ENCODE results near the gene CADM1. TPM values are rescaled to one million over a fixed set of nuclear protein-coding genes. Genes with fewer than 3 reads are reported as not detected.

The CADM1 gene
- total and polyA plus RNA-seq, 8 donors = 0.58 to 29.7 (median 5.3) TPM

DNA sequence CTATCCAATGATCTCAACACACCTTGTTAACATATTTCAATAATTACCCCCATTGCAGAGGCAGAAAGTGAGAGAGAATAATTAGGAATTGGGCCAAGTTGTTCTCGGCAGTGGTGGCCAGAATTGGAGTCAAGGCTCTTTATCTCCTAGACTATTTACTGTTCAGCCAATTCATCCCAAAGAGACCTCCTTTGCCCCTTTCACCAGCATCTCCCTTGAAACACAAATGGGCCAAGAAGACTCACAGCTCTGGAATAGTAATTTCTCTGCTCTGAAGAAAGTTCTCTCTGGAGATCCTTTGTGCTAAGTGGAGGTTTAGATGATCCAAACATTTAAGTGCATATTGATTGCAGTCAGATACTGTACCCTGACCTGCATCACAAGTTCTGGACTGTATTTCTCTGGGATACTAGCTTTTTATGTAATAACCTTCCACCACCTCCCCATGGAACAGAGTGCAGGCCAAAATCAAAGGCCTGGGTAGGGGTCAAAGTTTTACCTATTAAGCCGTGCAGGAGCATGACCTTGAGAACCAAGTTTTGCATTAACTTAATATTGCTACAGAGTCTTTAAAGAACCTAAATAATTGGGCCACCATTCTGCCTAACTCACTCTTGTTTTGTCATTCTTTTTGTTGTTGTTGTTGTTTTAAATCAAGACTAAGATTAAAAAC is 19.6 kb upstream of the CADM1 start:
- TF ChIP-seq POLR2AphosphoS5 (IDR thresholded peaks at IDR 0.05) (no peak), CTCF (IDR thresholded peaks at IDR 0.05) (no peak), POLR2A (IDR thresholded peaks at IDR 0.05) (no peak), EP300 (IDR thresholded peaks at IDR 0.05) (no peak)
- 59 to 71% (median 61%) methylated on average over 2 of the region's 2 CpGs for WGBS, 5 donors
- intact Hi-C loops (cut with DNase I; ENCODE audit: low total_unique reads) = no loop called here
- Histone ChIP-seq H3K4me3 (no peak overlapping the region), H3K9me3 (no peaks in the 10 kb centered on the region), H3K27me3 (peaks cover 0 to 7% (median 0%) of the 10 kb centered on the region in 3 donors), H3K36me3 (no peaks in the 10 kb centered on the region), H3K27ac (no peak overlapping the region), H3K4me1 (no peaks in the 10 kb centered on the region)
- no peak for DNase-seq

DNA sequence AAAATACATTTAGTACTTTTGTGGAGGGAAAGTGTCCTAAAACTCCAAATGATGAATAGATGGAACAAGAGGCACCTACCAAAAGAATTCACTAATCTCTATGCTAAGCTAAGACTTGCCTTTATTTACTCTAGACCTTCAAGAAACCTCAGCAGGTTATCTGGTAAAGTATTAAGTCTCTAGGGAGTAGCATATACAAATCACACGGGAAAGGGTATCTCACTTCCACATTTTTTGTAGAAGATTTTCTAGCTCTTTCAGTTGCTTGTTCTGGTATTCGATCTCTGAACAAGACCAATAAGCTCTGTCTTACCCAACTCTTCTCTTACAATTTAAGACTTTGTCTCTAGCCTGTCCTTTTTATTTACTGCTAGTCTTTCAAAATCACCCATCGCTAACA is 18.1 kb upstream of the CADM1 start:
- no peak for DNase-seq
- Histone ChIP-seq H3K4me3 (no peak overlapping the region), H3K27me3 (peaks cover 0 to 8% (median 0%) of the 10 kb centered on the region in 3 donors), H3K36me3 (no peaks in the 10 kb centered on the region), H3K9me3 (no peaks in the 10 kb centered on the region), H3K27ac (no peak overlapping the region), H3K4me1 (no peaks in the 10 kb centered on the region)
- WGBS, 5 donors = 55 to 66% (median 61%) methylated on average over 3 of the region's 3 CpGs
- no peak for TF ChIP-seq POLR2AphosphoS5 (IDR thresholded peaks at IDR 0.05)
- no peak for TF ChIP-seq CTCF (IDR thresholded peaks at IDR 0.05)
- no peak for TF ChIP-seq POLR2A (IDR thresholded peaks at IDR 0.05)
- TF ChIP-seq EP300 (IDR thresholded peaks at IDR 0.05) = no peak
- intact Hi-C loops (cut with DNase I; ENCODE audit: low total_unique reads) = no loop called here

- 69 to 77% (median 74%) methylated on average over 4 of the region's 4 CpGs for WGBS, 5 donors
- Histone ChIP-seq H3K4me1 (no peaks in the 10 kb centered on the region), H3K9me3 (no peaks in the 10 kb centered on the region), H3K36me3 (no peaks in the 10 kb centered on the region), H3K27me3 (peaks cover 0 to 8% (median 0%) of the 10 kb centered on the region in 3 donors), H3K4me3 (no peak overlapping the region), H3K27ac (no peak overlapping the region)
- intact Hi-C loops (cut with DNase I; ENCODE audit: low total_unique reads) = no loop called here
- TF ChIP-seq EP300 (IDR thresholded peaks at IDR 0.05) = no peak
- TF ChIP-seq CTCF (IDR thresholded peaks at IDR 0.05) = no peak
- no peak for TF ChIP-seq POLR2A (IDR thresholded peaks at IDR 0.05)
- TF ChIP-seq POLR2AphosphoS5 (IDR thresholded peaks at IDR 0.05) = no peak
- no peak for DNase-seq
Observed at GRCh38 chr11:115521825-115522224, 17.6 kb upstream of the CADM1 start.

GRCh38 chr11:115518983-115519628 is 14.9 kb upstream of the CADM1 start:
- peaks cover 0 to 17% (median 0%) of the 10 kb centered on the region in 3 donors for H3K27me3 ChIP-seq
- no peak overlapping the region for H3K4me3 ChIP-seq
- TF ChIP-seq POLR2AphosphoS5 (IDR thresholded peaks at IDR 0.05) (no peak), EP300 (IDR thresholded peaks at IDR 0.05) (no peak), POLR2A (IDR thresholded peaks at IDR 0.05) (no peak)
- no peak overlapping the region for H3K27ac ChIP-seq
- WGBS, 5 donors = 46 to 64% (median 62%) methylated on average over 8 of the region's 8 CpGs
- H3K36me3 ChIP-seq = no peaks in the 10 kb centered on the region
- H3K4me1 ChIP-seq = no peaks in the 10 kb centered on the region
- H3K9me3 ChIP-seq = no peaks in the 10 kb centered on the region
- DNase-seq = no peak
- intact Hi-C loops (cut with DNase I; ENCODE audit: low total_unique reads) = no loop called here

Data from stomach (tissue), 9 donors.